Activated T-helper 2 cell treated with anti-CD3 and anti-CD28 coated beads, Interferon-gamma antibody, Interleukin-2, Interleukin-4, amounts not matched to agents 10 μg/mL and 5 μg/mL and 100 μg/mL, durations not matched to agents 14 hours and 24 hours and 36 hours (primary cell): ENCODE results near the gene DARS1. TPM values are rescaled to one million over a fixed set of nuclear protein-coding genes. Genes with fewer than 3 reads are reported as not detected.

ENCODE experiments used
- DNase-seq: peaks from one replicate; pipeline ENCODE4 v3.0.0; 2021; ENCODE audit warnings: low spot score
- H3K27ac Mint-ChIP-seq: one replicate; pipeline ENCODE4 v1.8.0; 2021; ENCODE audit warnings: mixed read lengths
- H3K27me3 Mint-ChIP-seq: one replicate; pipeline ENCODE4 v1.8.0; 2021; ENCODE audit warnings: low read depth, mixed read lengths
- H3K36me3 Mint-ChIP-seq: one replicate; pipeline ENCODE4 v1.8.0; 2021; ENCODE audit warnings: low read depth, mixed read lengths
- H3K4me1 Mint-ChIP-seq: one replicate; pipeline ENCODE4 v1.8.0; 2021; ENCODE audit warnings: low read depth, mixed read lengths
- H3K4me3 Mint-ChIP-seq: one replicate; pipeline ENCODE4 v1.8.0; 2021; ENCODE audit warnings: low read depth, mild to moderate bottlenecking, moderate library complexity, mixed read lengths
- H3K9me3 Mint-ChIP-seq: one replicate; pipeline ENCODE4 v1.8.0; 2021; ENCODE audit warnings: mixed read lengths
- intact Hi-C: fragments of 100-400 bp; cut with micrococcal nuclease; formaldehyde crosslinking; loops from one replicate; pipeline ENCODE4 v1.15.1; 2023
- total RNA-seq: library from RNA; stranded (reverse); gene quantifications from 2 replicates; pipeline ENCODE4 v1.2.3, GENCODE V29; 2022

The DARS1 gene
- total RNA-seq, 1 donor from 2014 or later: 183 TPM

DNA sequence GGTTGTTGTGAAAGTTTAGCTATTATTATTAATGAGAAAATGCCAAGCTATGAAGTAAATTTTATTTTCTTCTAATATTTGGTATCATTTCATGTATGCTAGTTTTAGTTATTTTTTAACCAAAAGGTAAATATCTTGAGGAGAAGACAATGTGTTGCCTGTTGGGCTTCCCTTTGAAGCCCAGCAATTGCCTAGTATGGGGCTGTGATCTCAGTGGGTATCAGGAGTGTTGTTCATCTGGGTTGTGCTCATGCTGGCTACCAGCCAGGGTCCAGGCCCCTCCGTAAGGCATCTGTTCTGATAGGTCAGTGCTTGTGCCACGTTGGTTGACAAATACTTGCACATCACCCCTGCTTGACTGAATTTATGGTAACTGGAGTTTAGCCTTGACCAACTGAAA lies 38.0 kb upstream of the DARS1 start:
- Mint-ChIP-seq H3K9me3 (no peaks in the 10 kb centered on the region), H3K27me3 (no peaks in the 10 kb centered on the region), H3K4me3 (no peak overlapping the region), H3K27ac (no peak overlapping the region), H3K4me1 (peaks cover 22% of the 10 kb centered on the region), H3K36me3 (peaks cover 4% of the 10 kb centered on the region)
- no peak for DNase-seq
- intact Hi-C loops: no loop called here

DNA sequence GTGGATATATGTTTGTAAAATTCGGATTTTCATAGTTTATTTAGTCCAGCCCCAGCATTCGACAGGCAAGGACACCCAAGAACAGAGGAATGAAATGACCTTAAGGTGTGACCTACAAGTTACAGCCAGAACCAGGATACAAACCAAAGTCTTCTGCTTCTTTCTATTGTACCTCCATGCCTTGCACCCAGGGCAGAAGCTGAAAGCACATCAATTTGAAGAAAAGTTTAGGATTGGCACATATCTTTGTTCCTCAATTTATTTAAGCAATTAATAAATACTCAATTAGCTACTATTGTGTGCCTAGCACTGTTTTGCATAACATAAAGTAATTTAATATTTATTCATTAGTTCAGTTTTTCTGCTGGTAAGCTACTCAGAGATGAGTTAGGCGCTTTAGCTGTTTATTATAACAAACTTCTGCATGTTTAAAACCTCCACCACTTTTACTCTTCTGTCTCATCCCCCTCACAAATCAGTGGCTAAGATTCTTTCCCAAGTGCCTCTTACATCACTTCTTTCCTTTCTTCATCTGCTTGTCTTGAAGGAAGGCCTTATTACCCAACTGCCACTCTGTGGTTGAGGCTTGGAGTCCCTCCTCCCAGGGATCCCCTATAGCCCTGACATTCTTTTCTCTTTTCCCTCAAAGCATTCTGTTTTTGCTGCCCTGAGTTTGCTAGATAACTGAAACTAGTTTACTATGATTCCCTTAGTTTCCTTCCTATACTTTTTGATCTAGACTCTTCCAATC lies 37.1 kb upstream of the DARS1 start:
- Mint-ChIP-seq H3K27me3 (no peaks in the 10 kb centered on the region), H3K27ac (no peak overlapping the region), H3K4me1 (peaks cover 23% of the 10 kb centered on the region), H3K36me3 (peaks cover 4% of the 10 kb centered on the region), H3K9me3 (no peaks in the 10 kb centered on the region), H3K4me3 (no peak overlapping the region)
- intact Hi-C loops: no loop called here
- no peak for DNase-seq

DNA sequence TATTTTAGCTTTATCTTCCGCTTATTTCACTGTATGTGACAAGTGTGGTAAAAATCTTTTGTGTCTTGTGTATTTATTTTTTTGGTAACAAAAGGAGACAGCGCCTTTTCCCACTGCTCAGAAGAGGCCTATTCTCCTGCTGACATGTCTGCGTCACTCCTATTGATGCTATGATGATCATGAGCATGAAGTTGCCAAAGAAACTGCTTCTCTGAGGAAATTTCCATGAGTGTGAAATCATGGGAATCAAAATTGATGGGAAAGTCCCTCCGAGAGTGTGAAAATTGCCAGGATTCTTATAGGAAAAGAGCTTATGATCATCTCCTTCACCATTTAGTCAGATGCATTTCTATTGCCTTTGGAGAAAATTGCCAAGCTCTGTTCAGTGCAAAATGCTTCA lies 36.5 kb upstream of the DARS1 start:
- H3K36me3 Mint-ChIP-seq: peaks cover 4% of the 10 kb centered on the region
- no peaks in the 10 kb centered on the region for H3K9me3 Mint-ChIP-seq
- no peak for DNase-seq
- H3K27me3 Mint-ChIP-seq: no peaks in the 10 kb centered on the region
- intact Hi-C loops: no loop called here
- H3K4me3 Mint-ChIP-seq: no peak overlapping the region
- H3K4me1 Mint-ChIP-seq: peaks cover 23% of the 10 kb centered on the region
- no peak overlapping the region for H3K27ac Mint-ChIP-seq

DNA sequence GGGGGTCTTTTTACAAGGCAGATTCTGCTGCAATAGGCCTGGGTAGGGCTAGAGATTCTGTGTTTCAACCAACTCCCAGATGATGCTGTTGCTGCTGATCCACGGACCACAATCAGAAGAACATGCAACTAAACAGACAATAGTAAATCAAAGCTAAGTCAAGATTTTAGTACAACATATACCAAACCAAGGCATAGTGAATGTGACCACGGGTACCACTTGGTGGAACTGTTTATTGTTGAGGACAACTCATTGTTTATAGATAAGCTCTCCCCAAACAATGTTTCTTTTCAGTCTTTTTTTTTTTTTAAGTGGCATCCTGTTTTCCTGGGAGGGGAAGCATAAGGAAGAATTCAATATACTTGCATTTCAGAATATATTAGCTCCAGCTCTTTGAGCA lies 36.0 kb upstream of the DARS1 start:
- Mint-ChIP-seq H3K27me3 (no peaks in the 10 kb centered on the region), H3K4me3 (no peak overlapping the region), H3K27ac (no peak overlapping the region), H3K4me1 (peaks cover 23% of the 10 kb centered on the region), H3K36me3 (peaks cover 4% of the 10 kb centered on the region), H3K9me3 (no peaks in the 10 kb centered on the region)
- no peak for DNase-seq
- intact Hi-C loops: no loop called here

- Mint-ChIP-seq H3K4me3 (no peak overlapping the region), H3K9me3 (no peaks in the 10 kb centered on the region), H3K4me1 (peaks cover 25% of the 10 kb centered on the region), H3K27ac (no peak overlapping the region), H3K36me3 (peaks cover 5% of the 10 kb centered on the region), H3K27me3 (no peaks in the 10 kb centered on the region)
- DNase-seq: no peak
- intact Hi-C loops: no loop called here
Measured at GRCh38 chr2:136020831-136021230, 35.4 kb upstream of the DARS1 start.

DNA sequence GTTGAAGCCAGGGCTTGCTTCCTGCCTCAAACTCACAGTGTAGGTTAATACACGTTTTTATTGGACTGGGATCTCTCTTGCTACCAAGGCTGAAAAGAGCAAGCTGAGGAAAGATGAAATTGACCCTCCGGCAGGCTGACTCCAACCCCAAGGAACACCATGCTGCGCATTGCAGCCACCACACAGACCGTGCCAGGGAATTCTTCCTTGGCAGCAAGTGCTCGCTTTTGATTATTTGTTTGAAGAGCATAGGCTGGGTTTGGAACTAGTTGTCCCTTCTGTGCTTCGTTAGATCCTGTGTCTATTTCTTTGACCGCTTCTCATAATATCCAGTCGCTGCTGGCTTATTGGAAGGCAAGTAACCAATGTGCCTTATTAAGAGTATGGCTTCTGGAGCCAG lies 34.4 kb upstream of the DARS1 start:
- Mint-ChIP-seq H3K4me3 (no peak overlapping the region), H3K36me3 (peaks cover 10% of the 10 kb centered on the region), H3K9me3 (peaks cover 7% of the 10 kb centered on the region), H3K27ac (no peak overlapping the region), H3K4me1 (peaks cover 27% of the 10 kb centered on the region), H3K27me3 (no peaks in the 10 kb centered on the region)
- intact Hi-C loops: no loop called here
- no peak for DNase-seq

DNA sequence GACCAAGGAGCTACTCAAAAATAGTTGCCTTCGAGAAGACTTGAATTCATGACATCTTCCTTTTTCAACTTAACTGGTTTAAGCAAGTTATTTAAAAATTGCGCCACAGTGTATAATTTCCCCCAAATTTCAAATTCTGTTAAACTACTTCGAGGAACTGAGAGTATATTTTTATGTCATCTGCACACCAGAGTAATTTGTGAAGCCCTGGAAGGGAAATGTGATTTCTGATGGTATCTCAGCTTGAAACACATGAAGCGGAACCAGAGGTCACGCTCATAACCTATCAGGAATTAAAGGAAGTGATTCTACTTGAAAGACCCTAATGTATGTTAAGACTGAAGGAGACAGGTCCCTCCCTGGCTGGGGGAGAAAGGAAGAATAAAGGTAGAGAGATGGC lies 33.9 kb upstream of the DARS1 start:
- Mint-ChIP-seq H3K9me3 (peaks cover 7% of the 10 kb centered on the region), H3K27ac (no peak overlapping the region), H3K27me3 (no peaks in the 10 kb centered on the region), H3K4me1 (peaks cover 26% of the 10 kb centered on the region), H3K36me3 (peaks cover 13% of the 10 kb centered on the region), H3K4me3 (no peak overlapping the region)
- intact Hi-C loops: no loop called here
- DNase-seq: no peak

DNA sequence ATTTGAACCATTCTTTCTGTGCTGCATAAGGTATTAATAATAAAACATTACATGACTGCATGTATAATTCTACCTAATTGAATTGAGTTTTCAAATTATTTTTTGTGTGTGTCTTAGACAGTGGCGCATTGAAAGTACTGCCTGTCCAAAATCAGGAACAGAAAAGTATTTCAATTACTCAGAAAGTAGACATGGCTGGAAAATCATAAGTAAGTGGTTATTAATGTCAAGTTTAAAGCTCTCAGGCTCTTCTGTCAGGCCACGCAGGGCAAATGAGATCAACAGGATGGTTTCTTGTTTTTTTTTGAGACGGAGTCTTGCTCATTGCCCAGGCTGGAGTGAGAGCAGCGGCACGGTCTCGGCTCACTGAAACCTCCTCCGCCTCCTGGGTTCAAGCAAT lies 32.4 kb upstream of the DARS1 start:
- Mint-ChIP-seq H3K36me3 (peaks cover 13% of the 10 kb centered on the region), H3K27ac (no peak overlapping the region), H3K4me1 (peaks cover 26% of the 10 kb centered on the region), H3K4me3 (no peak overlapping the region), H3K9me3 (peaks cover 7% of the 10 kb centered on the region), H3K27me3 (no peaks in the 10 kb centered on the region)
- no peak for DNase-seq
- intact Hi-C loops: no loop called here

DNA sequence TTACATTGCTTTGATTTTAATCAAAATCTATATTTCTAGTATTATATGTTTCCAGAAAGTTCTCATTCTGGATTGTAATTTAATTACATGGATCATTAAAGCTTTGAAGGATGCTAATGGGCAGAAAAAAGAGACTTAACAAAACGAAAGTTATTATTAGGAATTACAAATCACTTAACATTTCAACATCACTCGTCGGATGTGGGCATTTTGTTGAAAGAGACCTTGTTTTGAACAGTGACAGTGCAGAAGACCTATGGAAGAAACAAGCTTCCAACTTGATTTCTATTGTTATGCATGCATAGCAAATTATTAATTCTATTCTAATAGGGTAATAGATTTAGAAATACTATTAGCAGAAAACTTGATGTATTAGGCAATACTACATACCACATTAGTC lies 31.4 kb upstream of the DARS1 start:
- no peaks in the 10 kb centered on the region for H3K27me3 Mint-ChIP-seq
- H3K36me3 Mint-ChIP-seq: peaks cover 13% of the 10 kb centered on the region
- no peak overlapping the region for H3K27ac Mint-ChIP-seq
- peaks cover 7% of the 10 kb centered on the region for H3K9me3 Mint-ChIP-seq
- H3K4me3 Mint-ChIP-seq: no peak overlapping the region
- H3K4me1 Mint-ChIP-seq: peaks cover 24% of the 10 kb centered on the region
- no peak for DNase-seq
- intact Hi-C loops: no loop called here

DNA sequence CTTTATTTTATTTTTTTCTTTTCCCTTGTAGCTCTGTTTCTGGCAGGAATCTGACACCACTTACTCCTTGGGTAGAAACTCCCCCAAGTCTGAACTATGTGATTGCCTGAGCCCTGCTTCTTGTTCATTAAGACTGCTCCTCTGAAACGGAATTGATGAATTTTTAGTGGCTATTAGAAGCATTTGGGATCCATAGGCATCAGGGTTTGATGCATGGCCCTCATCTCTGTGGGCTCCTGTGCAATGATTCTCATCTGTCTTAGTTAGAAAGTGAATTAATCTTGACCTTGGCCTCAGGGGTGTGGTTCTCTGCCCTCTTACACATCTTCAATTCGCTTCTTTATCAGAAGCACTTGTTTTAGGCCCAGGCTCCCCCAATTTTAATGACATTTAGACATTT lies 31.0 kb upstream of the DARS1 start:
- Mint-ChIP-seq H3K27me3 (no peaks in the 10 kb centered on the region), H3K4me1 (peaks cover 24% of the 10 kb centered on the region), H3K27ac (no peak overlapping the region), H3K9me3 (peaks cover 7% of the 10 kb centered on the region), H3K36me3 (peaks cover 13% of the 10 kb centered on the region), H3K4me3 (no peak overlapping the region)
- intact Hi-C loops: no loop called here
- DNase-seq: no peak

GRCh38 chr2:136015699-136016098 lies 30.3 kb upstream of the DARS1 start:
- no peaks in the 10 kb centered on the region for H3K27me3 Mint-ChIP-seq
- no peak overlapping the region for H3K4me3 Mint-ChIP-seq
- H3K27ac Mint-ChIP-seq: no peak overlapping the region

DNA sequence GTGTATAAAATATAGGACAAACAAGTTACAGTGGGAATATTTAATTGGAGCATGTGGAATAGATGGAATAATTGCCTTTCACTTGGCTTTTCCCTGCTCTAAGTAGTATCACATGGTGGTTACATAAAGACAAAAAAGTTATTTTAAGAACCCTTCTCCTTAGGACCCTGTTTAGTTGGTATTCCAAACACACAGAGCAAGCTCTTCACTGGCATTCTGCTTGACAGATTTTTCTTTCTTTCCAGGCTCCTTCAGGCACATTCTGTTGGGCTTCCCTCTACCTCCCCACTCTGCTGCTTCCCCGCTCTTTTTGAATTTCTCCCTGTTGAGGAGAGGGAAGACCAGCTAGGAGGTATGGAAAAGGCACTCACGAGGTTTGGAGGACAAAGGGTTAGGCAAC lies 29.0 kb upstream of the DARS1 start:
- intact Hi-C loops: no loop called here
- DNase-seq: no peak
- Mint-ChIP-seq H3K27me3 (no peaks in the 10 kb centered on the region), H3K9me3 (peaks cover 7% of the 10 kb centered on the region), H3K27ac (no peak overlapping the region), H3K4me3 (no peak overlapping the region), H3K36me3 (peaks cover 20% of the 10 kb centered on the region), H3K4me1 (peaks cover 19% of the 10 kb centered on the region)

More at GRCh38 chr2:136015699-136016098, 30.3 kb upstream of the DARS1 start:
- no peak for DNase-seq
- Mint-ChIP-seq H3K36me3 (peaks cover 13% of the 10 kb centered on the region), H3K4me1 (peaks cover 24% of the 10 kb centered on the region), H3K9me3 (peaks cover 7% of the 10 kb centered on the region)
- intact Hi-C loops: no loop called here

- Mint-ChIP-seq H3K36me3 (peaks cover 20% of the 10 kb centered on the region), H3K4me1 (peaks cover 17% of the 10 kb centered on the region), H3K4me3 (no peak overlapping the region), H3K9me3 (peaks cover 7% of the 10 kb centered on the region), H3K27ac (no peak overlapping the region), H3K27me3 (no peaks in the 10 kb centered on the region)
- DNase-seq: no peak
- intact Hi-C loops: loop anchor here (2.0 kb wide), 1 partner anchor 103 kb away; no protein-coding TSS in a partner anchor
Measured at GRCh38 chr2:136013955-136014354, 28.5 kb upstream of the DARS1 start.
